NCI-H2171 treated with DMSO at 0.1 percent for 48 hours (cell line): ENCODE data around the gene FCHSD1.

ENCODE experiments used
- DNase-seq: peaks from one replicate; lab custom pipeline; 2025; lab: John Stamatoyannopoulos, UW

FCHSD1 gene

DNA sequence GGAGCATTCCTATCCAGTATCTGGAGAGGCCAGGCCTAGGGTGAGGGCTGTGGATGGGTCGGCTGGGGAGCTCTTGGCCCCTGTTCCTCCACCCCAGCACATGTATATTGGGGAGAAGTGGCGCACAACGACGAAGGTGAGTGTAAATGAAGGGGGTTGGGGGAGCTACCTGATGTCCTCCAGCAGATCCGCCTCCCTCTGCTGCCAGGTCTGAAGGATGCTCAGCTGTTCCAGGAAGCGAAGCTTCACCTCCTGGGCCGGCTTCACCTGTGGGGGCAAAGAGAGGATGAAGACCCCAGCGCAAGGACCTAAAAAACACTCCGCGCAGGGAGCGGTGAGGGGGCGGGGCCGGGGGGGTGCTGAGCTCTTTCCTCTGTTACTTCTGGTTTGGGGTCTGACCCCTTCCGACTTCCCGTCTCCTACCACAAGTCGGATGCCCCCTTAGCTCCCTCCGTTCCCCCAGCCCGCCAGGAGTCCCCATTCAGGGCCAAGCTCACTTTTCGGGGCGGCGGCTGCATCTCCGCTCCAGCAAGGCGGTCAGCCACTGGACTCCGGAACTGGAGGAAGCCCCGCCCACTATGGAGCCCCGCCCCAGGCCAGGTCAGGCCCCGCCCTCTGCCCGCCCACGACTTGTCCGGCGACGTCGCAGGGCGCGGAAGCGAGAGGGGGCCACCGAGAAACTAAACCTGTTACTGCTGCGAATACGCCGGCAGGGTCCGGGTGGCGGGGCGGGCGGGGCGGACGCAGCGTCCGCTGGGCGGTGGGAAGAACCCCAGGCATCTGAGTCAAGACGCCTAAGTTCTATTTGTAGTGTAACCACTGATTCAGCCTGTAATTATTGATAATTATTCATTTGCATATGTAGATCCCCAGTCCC lies at the start of gene FCHSD1:
Gene FCHSD1 (minus strand): TSS at position 568 of the 877 bp plus-strand sequence. CDS start 50 bp downstream, at position 518.
- no peak for DNase-seq

DNA sequence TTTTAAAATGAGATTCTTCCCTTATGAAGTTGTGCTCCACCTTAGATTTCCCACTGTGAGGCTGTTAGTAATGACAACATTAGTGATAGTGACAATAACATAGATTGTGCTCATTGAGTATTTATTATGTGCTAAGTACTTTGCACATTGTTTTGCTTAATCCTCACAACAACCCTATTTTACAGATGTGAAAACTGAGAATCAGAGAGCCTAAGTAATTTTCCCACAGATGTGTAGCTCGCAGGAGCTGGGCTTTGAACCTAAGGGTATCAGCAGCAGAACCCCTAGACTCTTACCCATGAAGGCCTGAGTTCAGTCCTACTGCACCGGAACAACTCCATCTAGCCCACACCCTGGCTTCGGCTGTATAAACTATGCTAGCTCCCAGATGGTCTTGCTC lies 46.4 kb upstream of the FCHSD1 start:
- DNase-seq: no peak

DNA sequence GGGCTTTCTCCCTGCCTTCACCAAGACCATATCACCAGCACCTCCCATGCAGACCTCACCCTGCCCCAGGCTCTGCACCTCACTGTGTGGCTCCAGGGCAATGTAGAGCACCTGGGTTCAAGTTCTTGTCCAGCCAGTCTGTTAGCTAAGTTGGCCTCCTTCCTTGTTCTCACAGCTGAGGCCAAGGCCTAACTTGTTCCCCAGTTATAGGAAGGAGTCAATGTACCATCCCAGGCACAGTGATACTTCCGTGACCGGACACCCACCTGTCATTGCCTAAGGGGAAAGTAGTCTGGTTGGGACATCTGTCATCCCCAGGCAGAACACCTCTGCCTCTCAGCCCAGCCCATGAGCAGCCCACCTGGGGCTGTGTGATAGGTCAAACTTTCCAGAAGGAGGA lies 45.2 kb upstream of the FCHSD1 start:
- no peak for DNase-seq

DNA sequence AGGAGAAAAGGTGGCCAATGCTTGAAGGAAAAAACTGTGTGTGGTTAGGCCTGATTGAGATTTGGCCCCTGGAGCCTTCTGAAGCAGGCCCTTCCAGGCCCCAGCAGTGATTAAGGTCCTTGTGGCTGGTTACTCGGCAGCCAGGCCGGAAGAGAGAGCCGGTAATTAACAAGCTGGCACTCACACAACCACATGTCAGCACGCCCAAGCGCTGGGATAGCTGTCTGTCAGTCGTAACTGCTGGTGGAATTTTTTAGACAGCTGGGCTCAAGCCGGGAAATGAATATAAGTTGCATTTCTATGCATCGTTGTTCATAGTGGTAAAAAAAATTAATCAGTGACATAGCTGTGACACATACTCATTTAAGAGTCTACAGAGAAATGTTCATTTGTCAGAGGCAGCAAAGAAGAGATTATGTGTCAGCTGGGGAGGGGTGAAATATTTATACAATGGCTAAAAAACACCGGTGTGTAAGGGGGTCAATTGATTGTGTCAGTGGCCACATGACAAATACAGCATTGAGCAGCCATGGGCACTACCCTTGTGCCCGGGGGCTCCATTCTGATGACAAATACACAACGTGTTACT lies 44.5 kb upstream of the FCHSD1 start:
- no peak for DNase-seq

DNA sequence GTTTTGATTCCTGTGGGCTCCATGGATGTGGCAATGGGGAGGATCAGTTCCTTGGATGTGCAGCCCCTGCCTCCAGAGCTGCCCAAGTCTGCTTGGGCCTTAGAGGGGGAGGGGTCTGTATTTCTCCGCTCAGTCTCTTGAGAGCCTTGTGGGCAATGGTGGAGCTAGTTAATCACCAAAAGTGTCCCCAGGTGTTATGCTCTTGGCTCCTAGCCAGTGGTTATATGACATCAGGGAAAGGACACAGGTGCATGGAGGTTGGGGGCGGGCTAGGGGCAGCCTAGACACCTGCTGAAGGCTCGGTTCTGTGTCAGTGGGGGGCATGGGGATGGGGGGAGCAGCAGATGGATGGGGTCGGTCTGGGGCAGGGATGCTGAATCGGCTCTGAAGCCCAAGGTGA lies 43.3 kb upstream of the FCHSD1 start:
- DNase-seq: peak; percentile 17

DNA sequence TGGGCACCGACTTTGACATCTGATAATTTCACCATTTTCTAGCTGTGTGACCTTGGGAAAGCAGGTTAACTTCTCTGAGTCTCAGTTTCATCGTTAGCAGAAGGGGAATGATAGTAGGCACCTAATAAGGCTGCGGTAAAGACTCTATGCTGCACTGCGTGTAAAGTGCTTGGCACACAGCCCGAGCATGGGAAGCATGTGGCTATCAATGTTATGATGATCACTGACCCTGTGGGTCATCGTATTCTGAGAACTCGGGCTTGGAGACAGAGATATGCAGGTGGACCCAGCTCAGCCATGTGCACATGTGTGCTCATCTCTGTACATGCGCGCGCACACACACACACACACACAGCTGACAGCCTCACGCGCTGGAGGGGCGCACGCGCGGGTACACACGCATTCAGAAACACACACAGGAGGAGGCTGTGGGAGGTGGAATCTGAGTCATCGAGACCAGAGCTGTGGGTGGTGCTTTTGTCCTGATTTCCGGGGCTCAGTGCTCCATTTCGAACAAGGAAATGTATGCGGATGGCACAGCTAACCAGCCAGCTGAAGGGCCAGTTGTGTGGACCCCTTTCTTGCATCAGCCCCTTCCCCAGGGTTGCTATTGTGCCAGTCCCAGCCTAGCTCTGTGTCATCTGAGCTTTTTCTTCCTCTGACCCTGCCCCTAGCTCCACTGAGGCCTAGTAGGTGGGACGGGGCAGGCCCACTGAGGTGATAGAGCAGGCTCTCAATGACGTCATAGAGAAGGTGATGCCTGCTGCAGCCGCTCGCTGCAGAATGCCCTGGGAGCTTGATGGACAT lies 41.9 kb upstream of the FCHSD1 start:
- DNase-seq: no peak

DNA sequence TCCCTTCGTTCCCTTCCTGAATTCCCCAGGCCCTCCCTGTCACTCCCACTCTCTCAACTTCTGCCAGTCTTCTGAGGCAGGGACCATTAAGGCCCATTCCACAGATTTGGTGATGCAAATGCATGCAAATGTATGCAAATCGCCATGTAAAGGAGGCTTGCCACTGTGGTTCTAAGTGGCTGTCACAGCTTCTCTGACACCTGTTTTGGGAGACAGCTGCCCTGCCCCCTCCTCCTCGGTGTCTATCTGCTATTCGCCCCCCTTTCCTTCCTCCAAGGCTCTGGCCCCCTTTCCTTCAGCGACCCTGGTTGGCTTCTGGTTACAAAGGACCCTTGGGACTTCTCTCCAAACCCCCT lies 41.3 kb upstream of the FCHSD1 start:
- no peak for DNase-seq

DNA sequence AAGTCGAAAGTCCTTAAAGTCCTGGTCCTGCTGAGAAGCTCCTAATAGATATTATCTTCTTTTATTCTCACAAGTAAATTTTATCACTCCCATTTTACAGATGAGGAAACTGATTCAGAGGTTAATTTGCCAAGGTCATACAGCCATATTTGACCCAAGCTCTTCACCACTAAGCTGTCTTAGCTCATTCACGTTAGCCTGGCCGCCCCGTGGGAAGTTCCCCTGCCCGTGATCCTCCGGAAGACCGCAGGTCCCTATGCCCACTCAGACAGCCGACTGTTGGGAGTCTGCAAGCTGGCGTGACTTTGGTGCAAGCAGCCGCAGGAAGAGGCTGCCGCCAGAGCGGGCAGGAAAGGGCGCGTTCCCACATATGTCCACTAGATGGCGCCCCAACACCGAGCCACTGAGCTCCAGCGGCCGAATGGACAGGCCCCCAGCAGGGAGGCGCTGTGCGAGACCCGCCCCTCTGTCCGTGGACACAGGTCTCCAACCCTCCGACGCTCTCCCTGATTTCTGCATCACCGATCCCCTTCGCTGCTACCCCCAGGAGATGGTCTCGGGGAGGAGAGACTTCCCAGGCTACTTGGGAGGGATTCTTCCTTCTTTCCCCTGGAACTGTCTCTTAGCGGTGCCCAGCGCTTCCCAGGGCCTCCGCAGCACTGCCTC lies 40.8 kb upstream of the FCHSD1 start:
- peak; percentile 34 for DNase-seq

DNA sequence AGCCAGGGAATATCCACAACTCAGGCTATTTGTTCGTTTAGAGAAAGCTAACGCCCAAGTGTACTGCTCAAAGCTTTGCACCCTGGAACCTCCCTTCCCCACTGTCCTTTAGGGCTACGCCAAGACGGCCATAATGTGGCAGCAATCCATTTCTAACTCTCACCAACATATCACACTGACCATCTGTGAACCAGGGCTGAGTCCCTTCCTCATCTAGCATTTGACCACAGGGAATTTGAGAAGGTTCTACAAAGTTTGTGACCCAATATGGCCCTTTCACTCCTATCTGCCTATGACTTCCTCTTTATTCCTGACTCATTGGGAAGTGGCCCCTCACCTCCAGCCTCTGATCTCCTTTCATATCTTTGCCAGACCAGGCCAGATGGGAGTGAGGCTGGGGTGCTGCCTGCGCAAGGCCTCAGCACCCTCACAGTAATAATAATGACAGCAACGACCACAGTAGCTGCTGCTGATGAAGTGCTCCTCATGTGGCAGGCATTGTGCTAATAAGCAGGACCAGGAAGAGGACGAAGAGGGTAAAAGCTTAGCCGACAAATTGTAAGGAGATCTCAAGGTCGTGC lies 40.2 kb upstream of the FCHSD1 start:
- DNase-seq: no peak

DNA sequence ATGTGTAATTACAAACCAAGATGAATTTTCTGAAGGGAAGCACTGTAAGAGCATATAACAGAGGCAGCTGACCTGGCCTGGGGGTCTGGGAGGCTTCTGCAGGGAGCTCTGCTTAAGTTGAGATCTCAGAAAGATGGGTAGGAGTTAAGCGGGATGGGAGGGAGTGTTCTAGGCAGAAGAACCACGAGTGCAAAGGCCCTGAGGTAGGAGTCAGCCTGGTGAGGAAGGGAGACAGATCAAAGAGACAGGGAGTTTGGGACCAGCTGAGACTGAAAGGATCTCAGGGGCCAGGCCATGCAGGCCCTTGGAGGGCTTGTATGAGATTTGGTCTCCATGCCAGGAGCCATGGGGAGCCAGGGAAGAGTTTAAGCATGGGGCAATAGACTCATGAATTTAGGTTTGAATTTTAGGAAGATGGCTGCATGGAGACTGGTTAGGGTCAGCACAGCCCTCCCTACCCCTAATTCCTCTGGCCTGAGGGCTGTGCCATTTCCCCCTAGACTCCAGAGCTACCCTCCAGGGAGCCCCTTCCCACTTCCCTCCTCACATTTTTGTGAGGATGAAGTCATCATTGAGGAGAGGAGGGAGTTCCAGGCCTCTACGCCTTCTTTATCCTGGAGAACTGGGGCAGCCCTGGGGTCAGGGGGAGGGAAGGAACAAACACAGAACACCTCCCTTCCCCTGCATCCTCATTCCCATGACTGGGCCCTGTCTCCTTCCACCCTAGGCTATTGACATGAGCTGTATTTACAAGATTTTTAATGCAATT lies 35.6 kb upstream of the FCHSD1 start:
- DNase-seq: no peak

DNA sequence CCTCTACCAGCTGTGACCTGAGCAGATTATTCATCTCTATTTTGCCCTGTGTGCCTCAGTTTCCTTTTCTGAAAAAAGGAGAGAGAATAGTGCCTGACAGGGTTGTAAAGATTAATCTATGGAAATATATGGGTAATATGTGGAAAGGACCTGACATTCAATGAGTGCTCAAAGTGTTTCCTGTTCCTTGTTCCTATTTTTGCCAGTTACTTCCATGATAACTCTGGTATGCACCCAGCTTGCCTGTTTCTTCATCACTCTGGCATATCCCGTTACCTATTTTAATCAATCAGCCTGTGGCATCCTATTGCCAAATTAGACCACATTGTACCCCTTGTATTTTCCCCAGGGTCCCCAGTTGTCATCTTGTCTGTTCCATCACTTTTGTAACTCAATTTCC lies 34.4 kb upstream of the FCHSD1 start:
- no peak for DNase-seq

DNA sequence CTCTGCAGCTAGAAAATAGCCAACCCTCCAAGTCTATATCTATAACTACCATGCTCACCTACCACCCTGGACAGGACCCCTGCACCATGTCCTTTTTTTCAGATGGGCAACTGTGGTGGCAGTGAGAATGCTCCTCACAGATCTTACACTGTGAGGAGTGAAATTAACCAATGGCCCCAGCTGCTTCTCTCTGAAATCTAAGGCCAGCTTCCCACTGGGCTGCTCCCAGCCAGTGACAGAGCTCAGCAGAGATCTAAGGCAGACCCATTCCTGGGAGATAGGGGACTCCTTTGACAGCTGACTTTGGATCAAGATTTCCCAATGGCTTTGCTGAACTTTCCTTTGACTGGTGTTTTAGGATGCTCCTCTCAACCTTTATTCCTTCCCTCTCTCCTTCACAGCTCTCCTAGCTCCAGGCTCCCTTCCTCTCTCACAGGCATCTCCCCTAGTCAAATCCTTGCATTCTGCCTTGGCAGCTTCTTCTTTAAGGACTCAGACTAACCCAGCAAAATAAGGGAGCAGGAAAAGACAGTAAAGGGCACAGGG lies 32.5 kb upstream of the FCHSD1 start:
- DNase-seq: no peak

DNA sequence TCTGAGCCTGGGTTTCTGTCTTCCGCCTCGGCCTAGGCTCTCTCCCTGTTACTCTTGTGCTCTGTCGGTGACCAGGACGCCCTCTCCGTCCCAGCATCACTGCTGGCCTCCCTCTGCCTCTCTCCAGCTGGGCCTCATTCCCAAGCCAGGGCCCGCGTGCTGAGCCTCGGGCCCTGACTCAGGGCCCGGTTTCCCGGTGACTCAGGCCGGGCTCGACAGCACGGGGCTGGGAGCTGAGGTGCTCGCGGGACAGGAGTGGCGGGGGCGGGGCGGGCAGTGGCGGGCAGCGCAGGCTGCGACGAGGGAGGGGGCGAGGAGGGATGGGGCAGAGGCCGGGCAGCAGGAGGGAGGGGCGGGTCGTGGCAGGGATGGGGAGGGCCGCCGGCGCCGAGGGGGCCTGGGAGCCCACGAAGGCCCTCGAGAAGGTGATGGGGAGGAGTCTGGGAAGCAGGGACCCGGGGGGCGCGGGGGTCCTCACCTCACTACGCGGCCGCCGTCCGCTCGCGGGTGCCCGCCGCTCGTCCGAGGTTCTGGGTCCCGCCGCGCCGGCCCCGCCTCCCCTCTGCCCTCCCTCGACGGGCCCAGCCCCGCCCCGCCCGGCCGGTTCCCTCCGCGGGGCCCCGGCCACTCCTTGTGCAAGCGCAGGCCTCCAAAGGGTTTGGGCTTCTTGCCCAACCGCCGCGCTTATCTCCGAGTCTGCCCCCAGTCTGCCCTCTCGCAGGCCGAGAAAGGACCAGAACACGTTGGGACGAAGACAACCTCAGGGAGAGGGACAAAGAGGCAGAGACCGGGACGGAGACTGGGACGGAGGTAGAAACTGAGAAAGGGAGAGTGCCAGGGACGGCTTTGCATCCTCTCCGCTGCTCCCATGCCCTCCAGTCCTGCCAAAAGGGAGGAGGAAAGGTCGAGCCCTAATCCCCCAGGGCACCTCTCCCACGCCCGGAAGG lies 30.8 kb upstream of the FCHSD1 start, which contains the start of gene ARAP3:
Gene ARAP3 (minus strand): TSS at position 536 of the 947 bp plus-strand sequence. CDS start 1,744 bp downstream, outside the sequence.
- no peak for DNase-seq

DNA sequence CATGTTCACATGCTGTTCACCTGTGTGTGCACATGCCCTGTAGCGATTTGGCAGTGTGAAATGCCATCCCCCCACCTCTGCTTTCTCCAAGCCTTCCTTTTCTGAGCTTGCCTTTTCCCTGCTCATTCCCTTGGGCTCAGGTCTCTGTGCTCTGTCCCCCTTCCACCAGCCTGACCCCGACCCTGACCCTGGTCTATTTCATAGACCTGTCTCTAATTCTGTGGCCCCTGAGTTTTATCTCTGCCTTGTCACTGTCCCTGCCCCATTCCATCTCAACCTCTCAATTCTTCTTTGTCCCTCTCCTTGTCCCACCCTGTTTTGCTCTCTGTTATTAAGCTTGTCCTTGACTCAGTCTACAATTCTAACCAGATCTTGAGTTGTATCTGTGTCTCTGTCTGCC lies 30.1 kb upstream of the FCHSD1 start:
- no peak for DNase-seq

DNA sequence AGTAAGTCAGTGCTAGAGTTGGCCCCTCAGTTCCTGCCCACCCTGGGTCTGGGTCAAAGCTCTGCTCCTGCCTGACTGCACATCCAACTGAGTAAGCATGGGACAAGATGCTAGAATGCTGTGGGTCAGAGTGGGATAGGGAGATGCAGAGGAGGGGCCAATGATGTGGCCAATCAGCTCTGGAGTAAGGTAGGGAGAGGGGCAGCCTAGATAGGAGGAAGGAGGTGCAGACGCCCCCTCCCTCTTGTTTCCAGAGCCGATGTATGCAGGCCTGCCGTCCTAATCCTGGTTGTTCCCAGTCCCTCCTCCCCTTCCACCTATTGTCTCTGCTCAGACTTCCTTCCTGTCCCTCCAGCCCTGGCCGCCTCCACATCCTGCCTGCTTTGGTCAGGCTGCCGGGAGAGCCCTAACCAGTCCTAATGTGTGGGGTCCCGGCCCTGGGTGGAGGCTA lies 29.6 kb upstream of the FCHSD1 start:
- DNase-seq: no peak

DNA sequence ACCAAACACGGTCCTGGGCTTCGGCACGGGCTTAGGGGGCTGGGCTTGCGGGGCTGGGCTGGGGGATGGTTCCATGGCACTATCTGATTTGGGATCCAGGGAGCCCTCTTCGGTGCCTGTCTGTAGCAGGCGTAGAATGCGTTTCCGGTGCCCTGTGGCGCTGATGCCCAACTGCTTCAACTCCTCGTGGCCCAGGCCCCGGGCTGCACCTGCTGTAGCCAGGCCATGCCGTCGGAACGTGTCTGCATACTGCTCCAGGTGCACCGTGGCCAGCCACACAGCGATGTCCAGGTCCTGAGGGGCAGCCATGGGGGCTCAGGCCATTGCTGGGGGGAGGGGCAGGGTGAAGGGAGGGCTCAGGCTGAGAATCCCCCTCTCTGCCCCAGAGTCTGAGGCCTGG lies 29.0 kb upstream of the FCHSD1 start:
- DNase-seq: no peak

DNA sequence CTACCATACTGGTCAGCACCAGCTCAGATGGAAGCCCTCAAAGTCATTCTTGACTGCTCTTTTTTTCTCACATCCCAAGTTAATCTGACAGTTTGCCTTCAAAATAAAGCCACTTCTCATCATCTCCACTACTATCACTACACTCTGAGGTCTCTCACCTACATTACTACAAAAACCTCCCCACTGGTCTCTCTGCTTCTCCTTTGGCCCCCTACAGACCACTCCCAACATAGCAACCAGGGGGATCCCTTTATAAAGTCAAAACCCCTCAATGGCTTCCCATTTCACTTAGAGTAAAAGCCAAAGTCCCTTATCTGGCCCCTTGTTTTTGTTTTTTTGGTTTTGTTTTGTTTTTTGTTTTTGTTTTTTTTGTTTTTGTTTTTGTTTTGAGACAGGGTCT lies 26.2 kb upstream of the FCHSD1 start:
- DNase-seq: no peak

DNA sequence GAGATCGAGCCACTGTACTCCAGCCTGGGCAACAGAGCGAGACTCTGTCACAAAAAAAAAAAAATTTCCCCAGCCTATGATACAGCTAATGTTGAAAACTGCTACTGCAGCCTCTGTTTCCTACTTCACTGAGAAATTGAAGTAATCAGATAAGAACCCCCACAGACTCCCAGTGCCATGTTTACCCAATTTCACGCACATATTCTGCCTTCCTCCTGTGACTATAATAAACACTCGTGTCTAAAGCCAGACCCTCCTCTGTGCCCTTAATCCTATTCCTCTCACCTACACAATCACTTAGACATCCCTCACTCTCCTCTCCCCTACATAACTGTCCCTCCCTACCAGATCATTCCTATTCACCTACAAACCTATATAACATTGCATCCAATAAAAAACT lies 24.5 kb upstream of the FCHSD1 start:
- DNase-seq: no peak

DNA sequence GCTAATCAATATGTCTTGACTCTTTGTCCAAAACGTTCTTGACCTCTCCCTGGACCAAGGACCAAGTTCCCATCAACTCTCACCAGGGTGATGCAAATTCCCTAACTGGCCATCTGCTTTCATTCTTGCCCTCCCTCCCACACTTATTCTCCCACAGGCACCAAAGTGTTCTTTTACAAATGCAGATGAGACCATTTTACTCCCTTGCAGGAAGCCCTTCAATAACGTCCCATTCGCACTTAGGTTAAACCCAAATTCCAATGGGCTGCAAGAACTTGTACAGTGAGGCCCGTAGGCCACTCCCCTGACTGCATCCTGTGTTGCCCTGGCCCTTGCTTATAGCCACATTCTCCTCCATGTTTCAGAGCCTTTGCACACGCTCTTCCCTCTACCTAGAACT lies 23.5 kb upstream of the FCHSD1 start:
- DNase-seq: no peak
